ENCODE data around the gene OR10H1.

OR10H1 gene

DNA sequence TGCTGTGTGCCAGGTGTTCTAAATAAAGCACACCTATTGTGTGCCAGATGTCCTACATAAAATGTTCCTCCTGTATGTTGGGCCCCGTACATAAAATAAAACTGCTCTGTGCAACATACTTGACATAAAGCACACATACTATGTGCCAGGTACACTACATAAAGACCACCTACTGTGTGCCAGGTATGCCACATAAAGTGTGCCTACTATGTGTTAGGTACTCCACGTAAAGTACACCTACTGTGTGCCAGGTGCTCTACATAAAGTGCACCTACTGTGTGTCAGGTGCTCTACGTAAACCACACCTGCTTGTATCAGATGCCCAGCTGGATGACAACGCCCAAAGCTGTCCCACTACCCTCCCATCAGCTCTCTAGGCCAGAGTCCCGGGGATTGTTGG is 33.8 kb downstream of the OR10H1 start (continued):
- TF ChIP-seq AEBP2 (tag by site-specific recombination; IDR thresholded peaks at IDR 0.05; ENCODE audit: borderline replicate concordance), result no peak
- TF ChIP-seq ZNF140 (tag by site-specific recombination; IDR thresholded peaks at IDR 0.05), result no peak
- no peak for TF ChIP-seq ZBTB7A (tag by site-specific recombination; IDR thresholded peaks at IDR 0.05; ENCODE audit: low read depth)
- TF ChIP-seq ZBTB6 (tag by site-specific recombination; IDR thresholded peaks at IDR 0.05), result no peak
- TF ChIP-seq, protein P1, sequence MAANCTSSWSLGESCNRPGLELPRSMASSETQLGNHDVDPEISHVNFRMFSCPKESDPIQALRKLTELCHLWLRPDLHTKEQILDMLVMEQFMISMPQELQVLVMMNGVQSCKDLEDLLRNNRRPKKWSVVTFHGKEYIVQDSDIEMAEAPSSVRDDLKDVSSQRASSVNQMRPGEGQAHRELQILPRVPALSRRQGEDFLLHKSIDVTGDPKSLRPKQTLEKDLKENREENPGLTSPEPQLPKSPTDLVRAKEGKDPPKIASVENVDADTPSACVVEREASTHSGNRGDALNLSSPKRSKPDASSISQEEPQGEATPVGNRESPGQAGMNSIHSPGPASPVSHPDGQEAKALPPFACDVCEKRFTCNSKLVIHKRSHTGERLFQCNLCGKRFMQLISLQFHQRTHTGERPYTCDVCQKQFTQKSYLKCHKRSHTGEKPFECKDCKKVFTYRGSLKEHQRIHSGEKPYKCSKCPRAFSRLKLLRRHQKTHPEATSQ (tag by site-specific recombination; IDR thresholded peaks at IDR 0.05), result no peak
- TF ChIP-seq ZNF747 (tag by site-specific recombination; IDR thresholded peaks at IDR 0.05), result no peak
- TF ChIP-seq ZNF560 (tag by site-specific recombination; IDR thresholded peaks at IDR 0.05; ENCODE audit: borderline replicate concordance), result no peak
- no peak for TF ChIP-seq ELK4 (IDR thresholded peaks at IDR 0.05; ENCODE audit: borderline replicate concordance, low read depth, low read length)

DNA sequence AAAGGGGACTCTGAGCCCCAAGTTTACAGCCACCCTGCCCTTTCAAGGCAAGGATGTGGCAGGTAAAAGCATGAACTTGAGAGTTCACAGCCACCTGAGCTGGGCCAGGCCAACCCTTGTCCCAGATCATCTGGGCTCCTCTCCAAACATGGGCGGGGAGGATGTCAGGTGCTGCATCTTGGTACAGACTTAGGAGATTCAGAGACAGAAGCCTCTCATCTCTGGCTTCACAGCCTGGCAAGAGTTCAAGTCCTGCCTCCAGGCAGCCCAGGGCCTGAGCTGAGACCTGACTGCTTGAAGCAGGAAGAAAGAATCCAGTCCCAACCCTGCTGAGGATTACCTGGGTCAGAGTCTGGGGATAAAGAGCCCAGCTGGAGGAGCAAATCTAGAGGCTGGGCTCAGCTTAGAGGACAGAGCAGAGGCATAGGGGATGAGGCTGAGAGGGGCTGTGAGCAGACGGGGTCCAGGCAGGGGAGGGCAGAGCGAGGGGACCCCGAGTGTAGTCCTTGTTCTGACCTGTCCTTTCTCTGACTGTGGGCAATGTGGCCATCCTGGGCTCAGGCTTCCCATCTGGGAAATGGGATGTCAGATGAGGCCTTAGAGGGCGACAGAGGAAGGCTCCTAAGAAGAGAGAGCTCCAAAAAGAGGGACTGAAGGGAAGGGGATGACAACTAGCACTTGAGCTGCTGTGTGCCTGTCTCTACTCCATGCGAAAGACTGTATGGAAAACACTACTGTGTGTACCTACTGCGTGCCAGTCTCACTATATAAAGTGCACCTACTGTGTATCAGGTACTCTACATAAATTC is 34.6 kb downstream of the OR10H1 start:
- ChIA-PET POLR2A (no interaction called here), CTCF (interaction anchor here (0.6 kb wide), 1 partner anchor 661 kb away, joined by 4 read pairs; no protein-coding TSS in a partner anchor)
- Histone ChIP-seq H3K36me3 (ENCODE audit: control insufficient read depth in 2 of 2, insufficient read depth in 1 of 2, low read length in 2 of 2) (no peaks in the 10 kb centered on the region), H3K27ac (ENCODE audit: extremely low read depth, low read depth, low read length) (no peak overlapping the region), H3K4me3 (ENCODE audit: low read depth, low read length) (no peak overlapping the region), H3K4me1 (ENCODE audit: control insufficient read depth, insufficient read depth, low read length) (no peaks in the 10 kb centered on the region), H3K9me3 (ENCODE audit: control insufficient read depth, insufficient read depth, low read depth, low read length) (no peaks in the 10 kb centered on the region)
- TF ChIP-seq ATF2 (tag by site-specific recombination; IDR thresholded peaks at IDR 0.05; ENCODE audit: low read depth) (no peak), ZNF394 (tag by site-specific recombination; IDR thresholded peaks at IDR 0.05; ENCODE audit: borderline replicate concordance) (no peak), ZNF335 (tag by site-specific recombination; conservative IDR thresholded peaks at IDR 0.05) (no peak), ZNF629 (tag by site-specific recombination; IDR thresholded peaks at IDR 0.05) (no peak), SP3 (tag by site-specific recombination; IDR thresholded peaks at IDR 0.05) (no peak), BCL11A (tag by site-specific recombination; IDR thresholded peaks at IDR 0.05; ENCODE audit: low read depth) (no peak), ZNF837 (tag by site-specific recombination; IDR thresholded peaks at IDR 0.05) (no peak)
